HEK293T (cell line): Measurements from ENCODE around the gene KCNMA1.

Experiments
- CTCF ChIA-PET: fragments of 350-600 bp; formaldehyde crosslinking; extraction: SDS; loops from one replicate; lab custom pipeline; 2021; ENCODE audit warnings: antibody characterized with exemption, inconsistent platforms; lab: Yijun Ruan, JAX
- POLR2A ChIA-PET: fragments of 350-600 bp; formaldehyde crosslinking; extraction: SDS; loops from one replicate; lab custom pipeline; 2020; ENCODE audit warnings: antibody characterized with exemption, inconsistent platforms; lab: Yijun Ruan, JAX
- DNase-seq: peaks from one replicate; pipeline ENCODE4 v3.0.0; 2012; ENCODE audit warnings: mixed read lengths; ENCODE audit errors: extremely low spot score
- ARNT ChIP-seq: fragments of 450-650 bp; IDR thresholded peaks from 2 replicates; pipeline ENCODE4 v1.6.1; 2017; ENCODE audit warnings: mild to moderate bottlenecking
- BHLHE40 ChIP-seq: fragments of 450-650 bp; IDR thresholded peaks from 2 replicates; pipeline ENCODE4 v1.6.1; 2016; ENCODE audit warnings: mild to moderate bottlenecking, moderate library complexity, borderline replicate concordance
- CTBP1 ChIP-seq: fragments of 450-650 bp; IDR thresholded peaks from 2 replicates; pipeline ENCODE4 v1.6.1; 2016; ENCODE audit warnings: borderline replicate concordance
- ELF4 ChIP-seq: fragments of 450-650 bp; IDR thresholded peaks from 2 replicates; pipeline ENCODE4 v1.6.1; 2017; ENCODE audit warnings: antibody characterized with exemption
- FOXA1 ChIP-seq: fragments of 450-650 bp; IDR thresholded peaks from 2 replicates; pipeline ENCODE4 v1.6.1; 2016; ENCODE audit warnings: mild to moderate bottlenecking
- FOXK2 ChIP-seq: fragments of 450-650 bp; IDR thresholded peaks from 2 replicates; pipeline ENCODE4 v1.6.1; 2016; ENCODE audit warnings: mild to moderate bottlenecking
- FOXM1 ChIP-seq: fragments of 450-650 bp; IDR thresholded peaks from 2 replicates; pipeline ENCODE4 v1.6.1; 2017; ENCODE audit warnings: mild to moderate bottlenecking, borderline replicate concordance
- HDGF ChIP-seq: fragments of 450-650 bp; IDR thresholded peaks from 2 replicates; pipeline ENCODE4 v1.6.1; 2017; ENCODE audit warnings: antibody characterized with exemption, borderline replicate concordance
- L3MBTL2 ChIP-seq: fragments of 450-650 bp; conservative IDR thresholded peaks from 2 replicates; pipeline ENCODE4 v1.6.1; 2016; ENCODE audit warnings: mild to moderate bottlenecking
- LEF1 ChIP-seq: fragments of 450-650 bp; IDR thresholded peaks from 2 replicates; pipeline ENCODE4 v1.6.1; 2017; ENCODE audit warnings: mild to moderate bottlenecking, borderline replicate concordance
- NFRKB ChIP-seq: fragments of 450-650 bp; IDR thresholded peaks from 2 replicates; pipeline ENCODE4 v1.6.1; 2016; ENCODE audit warnings: mild to moderate bottlenecking, moderate library complexity
- PKNOX1 ChIP-seq: fragments of 450-650 bp; IDR thresholded peaks from 2 replicates; pipeline ENCODE4 v1.6.1; 2016
- SP1 ChIP-seq: fragments of 450-650 bp; IDR thresholded peaks from 2 replicates; pipeline ENCODE4 v1.6.1; 2017
- SUZ12 ChIP-seq: fragments of 450-650 bp; IDR thresholded peaks from 2 replicates; pipeline ENCODE4 v1.6.1; 2016; ENCODE audit warnings: mild to moderate bottlenecking
- TARDBP ChIP-seq: fragments of 450-650 bp; IDR thresholded peaks from 2 replicates; pipeline ENCODE4 v1.6.1; 2016
- ZNF384 ChIP-seq: fragments of 450-650 bp; IDR thresholded peaks from 2 replicates; pipeline ENCODE4 v1.6.1; 2016

Gene KCNMA1

GRCh38 chr10:77386838-77387237, 250.8 kb downstream of the KCNMA1 start:
- CTCF ChIA-PET = no interaction called here
- POLR2A ChIA-PET = no interaction called here
- TF ChIP-seq FOXA1 = no peak
- TF ChIP-seq BHLHE40 = no peak
- no peak for TF ChIP-seq HDGF
- no peak for TF ChIP-seq ARNT
- no peak for TF ChIP-seq TARDBP
- TF ChIP-seq ZNF384 = no peak
- TF ChIP-seq CTBP1 = no peak
- TF ChIP-seq PKNOX1 = no peak
- TF ChIP-seq FOXM1 = no peak
- no peak for TF ChIP-seq L3MBTL2
- no peak for TF ChIP-seq NFRKB
- no peak for TF ChIP-seq ELF4
- no peak for TF ChIP-seq LEF1
- TF ChIP-seq SP1 = no peak
- TF ChIP-seq SUZ12 = no peak
- TF ChIP-seq FOXK2 = no peak
- DNase-seq = no peak

GRCh38 chr10:77386365-77386764, 251.2 kb downstream of the KCNMA1 start:
- POLR2A ChIA-PET = no interaction called here
- CTCF ChIA-PET = no interaction called here
- TF ChIP-seq FOXK2 (no peak), ARNT (no peak), HDGF (no peak), SUZ12 (no peak), ZNF384 (no peak), FOXM1 (no peak), L3MBTL2 (no peak), PKNOX1 (no peak), FOXA1 (no peak), TARDBP (no peak), LEF1 (no peak), SP1 (no peak), NFRKB (no peak)
- no peak for DNase-seq

GRCh38 chr10:77385315-77385714, 252.3 kb downstream of the KCNMA1 start:
- TF ChIP-seq FOXA1 = no peak
- no peak for TF ChIP-seq NFRKB
- TF ChIP-seq PKNOX1 = no peak
- no peak for TF ChIP-seq L3MBTL2
- no peak for TF ChIP-seq SP1
- no peak for TF ChIP-seq SUZ12
- TF ChIP-seq CTBP1 = no peak
- TF ChIP-seq LEF1 = no peak
- DNase-seq = no peak
- ChIA-PET POLR2A (no interaction called here), CTCF (no interaction called here)

- POLR2A ChIA-PET = no interaction called here
- CTCF ChIA-PET = interaction anchor here (0.7 to 1.6 kb wide), 2 partner anchors 67 to 327 kb away, joined by 3 read pairs; no protein-coding TSS in a partner anchor
- TF ChIP-seq PKNOX1 (no peak), FOXA1 (no peak), TARDBP (no peak), FOXM1 (no peak), ZNF384 (no peak), LEF1 (no peak), CTBP1 (no peak), NFRKB (no peak), BHLHE40 (no peak), FOXK2 (no peak), ARNT (no peak), HDGF (no peak), L3MBTL2 (no peak), SP1 (no peak), SUZ12 (no peak), ELF4 (no peak)
- DNase-seq = no peak
Measured at GRCh38 chr10:77383861-77384553, 253.6 kb downstream of the KCNMA1 start.

- TF ChIP-seq BHLHE40 (no peak), ELF4 (no peak), ZNF384 (no peak), TARDBP (no peak), LEF1 (no peak), FOXM1 (no peak), HDGF (no peak), L3MBTL2 (no peak), CTBP1 (no peak), PKNOX1 (no peak), NFRKB (no peak), ARNT (no peak), SP1 (no peak)
- CTCF ChIA-PET = no interaction called here
- no peak for DNase-seq
- POLR2A ChIA-PET = no interaction called here
Measured at GRCh38 chr10:77381750-77382149, 255.9 kb downstream of the KCNMA1 start.
